Stomach smooth muscle (tissue), 2 donors: Measurements from ENCODE around the gene UNC80.

Experiments used
- H3K27ac ChIP-seq: one replicate; pipeline ENCODE4 v1.7.0; 2013; ENCODE audit warnings: mild to moderate bottlenecking, low read length, inconsistent platforms
- H3K27me3 ChIP-seq, 2 donors: one replicate each; pipeline ENCODE4 v1.7.0; 2013; ENCODE audit warnings: low read length in 2 of 2; ENCODE audit not compliant: insufficient read depth in 2 of 2, control insufficient read depth in 1 of 2
- H3K36me3 ChIP-seq, 2 donors: one replicate each; pipeline ENCODE4 v1.7.0; 2013; ENCODE audit warnings: low read length in 2 of 2; ENCODE audit not compliant: control insufficient read depth in 2 of 2, insufficient read depth in 2 of 2
- H3K4me1 ChIP-seq: one replicate; pipeline ENCODE4 v1.7.0; 2013; ENCODE audit warnings: low read length; ENCODE audit not compliant: control insufficient read depth, insufficient read depth
- H3K4me3 ChIP-seq, 2 donors: one replicate each; pipeline ENCODE4 v1.7.0; 2013; ENCODE audit warnings: low read length in 2 of 2
- H3K9ac ChIP-seq, 2 donors: one replicate each; pipeline ENCODE4 v1.7.0; 2013; ENCODE audit warnings: low read length in 2 of 2, mild to moderate bottlenecking in 1 of 2
- H3K9me3 ChIP-seq, 2 donors: one replicate each; pipeline ENCODE4 v1.7.0; 2013; ENCODE audit warnings: low read length in 2 of 2; ENCODE audit not compliant: control insufficient read depth in 2 of 2
- donor health status: healthy.
- donor health status: Pancreatic carcinoma.

The UNC80 gene

DNA sequence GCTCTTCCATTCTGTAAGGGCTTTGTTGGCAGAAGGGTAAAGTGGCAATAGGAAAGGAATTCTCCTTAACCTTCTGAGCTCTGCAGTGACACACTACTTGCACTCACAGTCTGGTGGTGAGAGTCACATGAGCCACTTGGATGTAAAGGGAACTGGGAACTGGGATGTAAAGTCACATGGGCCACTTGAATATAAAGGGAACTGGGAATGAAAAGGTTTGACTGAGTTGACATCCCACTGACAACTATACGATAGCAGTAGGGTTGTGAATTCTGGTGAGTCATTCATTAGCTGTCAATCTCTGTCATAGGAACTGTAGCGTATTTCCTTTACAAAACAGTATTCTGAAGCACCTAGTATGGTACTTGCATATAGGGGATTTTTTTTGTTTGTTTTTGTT, 236.3 kb downstream of the UNC80 start:
- H3K27ac ChIP-seq = no peak overlapping the region

DNA sequence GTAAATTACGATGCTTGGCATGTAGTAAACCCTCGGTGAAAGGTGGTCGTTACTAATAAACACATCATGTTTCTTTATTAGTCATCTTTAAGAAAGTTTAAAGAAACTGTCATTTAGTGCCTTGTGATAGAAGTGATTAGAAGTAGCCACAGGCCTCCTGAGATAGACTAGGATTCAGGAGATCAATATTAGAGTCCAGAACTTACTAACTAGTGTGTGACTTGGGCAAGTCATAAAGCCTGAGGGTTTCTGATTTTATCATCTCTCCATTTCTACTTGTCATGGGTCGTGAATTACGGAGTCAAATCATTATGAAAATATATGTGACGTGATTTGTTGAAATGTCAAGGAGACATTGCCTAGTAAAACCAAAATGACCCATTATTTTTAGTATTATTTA, 237.5 kb downstream of the UNC80 start:
- Histone ChIP-seq H3K27me3 (no peaks in the 10 kb centered on the region), H3K4me1 (no peaks in the 10 kb centered on the region), H3K9me3 (no peaks in the 10 kb centered on the region), H3K4me3 (no peak overlapping the region), H3K9ac (no peak overlapping the region), H3K36me3 (peaks cover 0 to 7% of the 10 kb centered on the region in 2 donors), H3K27ac (no peak overlapping the region)

More for the DNA sequence above, 236.3 kb downstream of the UNC80 start:
- Histone ChIP-seq H3K9me3 (no peaks in the 10 kb centered on the region), H3K9ac (no peak overlapping the region), H3K27me3 (no peaks in the 10 kb centered on the region), H3K36me3 (peaks cover 0 to 7% of the 10 kb centered on the region in 2 donors), H3K4me1 (peaks cover 5% of the 10 kb centered on the region), H3K4me3 (no peak overlapping the region)

DNA sequence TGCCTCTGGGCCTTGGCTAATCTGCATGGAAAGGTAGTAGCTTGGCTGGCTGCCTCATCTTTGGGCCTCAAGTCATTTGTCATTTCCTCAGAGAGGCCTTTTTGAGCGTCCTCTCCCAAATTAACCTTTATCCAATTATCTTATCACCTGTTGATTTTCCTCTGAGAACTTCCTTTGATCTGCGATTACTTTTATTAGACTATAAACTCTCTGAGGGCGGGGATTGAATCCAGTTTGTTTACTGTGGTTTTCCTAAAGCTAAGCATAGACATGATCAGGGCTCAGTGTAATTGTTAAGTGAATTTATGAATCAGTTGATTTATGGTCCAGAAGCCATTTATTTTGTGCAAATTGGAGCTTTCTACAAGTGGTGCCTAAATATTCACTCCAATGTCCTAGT, 238.3 kb downstream of the UNC80 start:
- H3K4me1 ChIP-seq = no peaks in the 10 kb centered on the region
- no peaks in the 10 kb centered on the region for H3K27me3 ChIP-seq
- H3K9me3 ChIP-seq = no peaks in the 10 kb centered on the region
- H3K4me3 ChIP-seq = no peak overlapping the region
- H3K9ac ChIP-seq = no peak overlapping the region
- peaks cover 2 to 9% of the 10 kb centered on the region in 2 donors for H3K36me3 ChIP-seq
- no peak overlapping the region for H3K27ac ChIP-seq

- Histone ChIP-seq H3K4me3 (no peak overlapping the region), H3K9ac (no peak overlapping the region), H3K36me3 (peaks cover 22 to 36% of the 10 kb centered on the region in 2 donors)
Measured at GRCh38 chr2:210020138-210020537, 248.5 kb downstream of the UNC80 start.

GRCh38 chr2:210022824-210023223, 251.2 kb downstream of the UNC80 start:
- no peak overlapping the region for H3K9ac ChIP-seq
- no peaks in the 10 kb centered on the region for H3K4me1 ChIP-seq
- no peaks in the 10 kb centered on the region for H3K27me3 ChIP-seq
- H3K27ac ChIP-seq = no peak overlapping the region
- no peaks in the 10 kb centered on the region for H3K9me3 ChIP-seq
- peaks cover 8 to 19% of the 10 kb centered on the region in 2 donors for H3K36me3 ChIP-seq
- no peak overlapping the region for H3K4me3 ChIP-seq

More at GRCh38 chr2:210020138-210020537, 248.5 kb downstream of the UNC80 start:
- Histone ChIP-seq H3K9me3 (no peaks in the 10 kb centered on the region), H3K27ac (no peak overlapping the region), H3K4me1 (peaks cover 2% of the 10 kb centered on the region), H3K27me3 (no peaks in the 10 kb centered on the region)

DNA sequence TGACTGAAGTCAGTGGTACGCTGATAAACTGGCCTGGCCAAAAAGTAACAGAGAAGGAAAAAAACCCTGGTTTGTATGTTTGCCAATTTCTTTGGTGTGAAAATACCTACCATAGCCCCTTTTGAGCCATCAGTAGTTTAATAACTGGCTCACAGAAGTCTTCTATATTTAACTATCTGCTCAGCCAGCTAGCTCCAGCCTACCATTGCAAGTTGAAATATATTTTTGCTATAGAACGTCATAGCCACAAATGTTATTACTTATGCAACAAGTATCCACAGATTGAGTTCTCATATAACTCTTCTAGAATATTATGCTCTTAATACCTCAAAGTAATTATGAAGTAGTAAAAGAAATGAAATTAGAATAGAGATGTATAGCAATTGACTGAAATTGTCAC, 256.0 kb downstream of the UNC80 start:
- H3K9me3 ChIP-seq = no peaks in the 10 kb centered on the region
- peaks cover 3 to 10% of the 10 kb centered on the region in 2 donors for H3K36me3 ChIP-seq
- no peak overlapping the region for H3K27ac ChIP-seq
- no peak overlapping the region for H3K9ac ChIP-seq
- no peaks in the 10 kb centered on the region for H3K27me3 ChIP-seq
- no peaks in the 10 kb centered on the region for H3K4me1 ChIP-seq
- H3K4me3 ChIP-seq = no peak overlapping the region

- Histone ChIP-seq H3K9me3 (no peaks in the 10 kb centered on the region), H3K27ac (no peak overlapping the region)
Measured at GRCh38 chr2:210028178-210028577, 256.5 kb downstream of the UNC80 start.

DNA sequence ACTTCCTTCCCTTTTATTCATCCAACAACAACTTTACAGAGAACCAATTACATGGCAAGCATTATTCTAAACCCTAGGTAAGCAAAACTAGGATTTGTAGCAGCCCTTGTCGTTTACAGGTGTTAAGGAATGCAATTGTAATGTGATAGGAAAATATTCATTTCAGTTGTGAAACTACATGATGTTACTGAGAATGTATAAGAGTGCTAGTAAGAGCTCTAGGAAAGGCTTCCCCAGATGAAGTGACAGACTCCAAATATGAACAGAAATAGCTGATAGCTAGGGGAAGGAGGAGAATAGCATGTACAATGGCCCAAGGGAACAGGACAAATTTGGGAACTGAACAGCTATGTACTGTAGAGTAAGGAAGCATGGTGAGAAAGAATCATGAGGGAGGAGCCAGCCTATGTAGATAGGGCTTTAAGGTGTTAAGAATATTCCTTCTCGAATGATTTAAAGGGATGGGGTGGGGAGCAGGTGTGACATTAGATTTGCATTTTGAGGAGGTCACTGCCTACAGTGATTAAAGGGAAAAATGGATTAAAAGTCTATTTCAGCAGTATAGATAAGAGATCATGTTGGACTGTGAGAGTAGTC, 262.6 kb downstream of the UNC80 start:
- no peaks in the 10 kb centered on the region for H3K27me3 ChIP-seq
- H3K27ac ChIP-seq = no peak overlapping the region
- H3K4me1 ChIP-seq = no peaks in the 10 kb centered on the region
- peaks cover 0 to 3% of the 10 kb centered on the region in 2 donors for H3K36me3 ChIP-seq
- no peak overlapping the region for H3K4me3 ChIP-seq
- no peak overlapping the region for H3K9ac ChIP-seq
- no peaks in the 10 kb centered on the region for H3K9me3 ChIP-seq

More at GRCh38 chr2:210028178-210028577, 256.5 kb downstream of the UNC80 start:
- H3K4me1 ChIP-seq = no peaks in the 10 kb centered on the region
- H3K27me3 ChIP-seq = no peaks in the 10 kb centered on the region
- no peak overlapping the region for H3K9ac ChIP-seq
- H3K36me3 ChIP-seq = peaks cover 3 to 10% of the 10 kb centered on the region in 2 donors
- no peak overlapping the region for H3K4me3 ChIP-seq

DNA sequence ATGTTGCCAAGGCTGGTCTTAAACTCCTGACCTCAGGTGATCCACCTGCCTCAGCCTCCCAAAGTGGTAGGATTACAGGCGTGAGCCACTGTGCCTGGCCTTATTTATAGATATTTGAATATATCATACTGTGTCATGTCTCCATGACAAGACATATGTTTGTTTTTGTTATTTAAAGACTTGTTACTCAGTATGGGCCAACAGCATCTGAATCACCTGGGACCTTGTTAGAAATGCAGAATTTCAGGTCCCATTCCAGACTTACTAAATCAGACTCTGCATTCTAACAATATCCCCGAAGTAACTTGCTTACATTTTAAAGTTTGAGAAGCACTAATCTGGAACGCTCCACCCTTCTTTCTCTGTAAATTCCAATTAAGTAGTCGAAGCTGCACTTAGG, 264.0 kb downstream of the UNC80 start:
- peaks cover 0 to 3% of the 10 kb centered on the region in 2 donors for H3K36me3 ChIP-seq
- H3K27ac ChIP-seq = no peak overlapping the region
- no peak overlapping the region for H3K4me3 ChIP-seq
- H3K9me3 ChIP-seq = no peaks in the 10 kb centered on the region
- H3K4me1 ChIP-seq = no peaks in the 10 kb centered on the region
- H3K9ac ChIP-seq = no peak overlapping the region
- H3K27me3 ChIP-seq = no peaks in the 10 kb centered on the region

DNA sequence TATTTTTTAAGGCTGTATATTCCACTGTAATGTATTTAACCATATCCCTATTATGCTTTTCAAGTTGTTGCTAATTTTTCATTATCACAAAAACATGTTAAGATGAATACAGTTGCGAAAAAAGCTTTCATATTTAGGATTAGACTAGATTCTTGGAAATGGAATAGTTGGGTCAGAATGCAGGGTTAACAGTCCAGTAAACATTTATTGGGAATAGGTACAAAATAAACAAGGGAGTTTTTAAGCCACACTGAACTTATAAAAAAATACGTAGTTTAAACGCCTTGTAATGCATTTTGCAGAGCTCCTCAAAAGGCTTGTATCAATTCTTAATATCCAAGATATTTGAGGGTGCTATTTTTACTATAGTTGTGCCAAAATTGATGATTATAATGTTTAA, 266.4 kb downstream of the UNC80 start:
- Histone ChIP-seq H3K9ac (no peak overlapping the region), H3K36me3 (peaks cover 0 to 5% of the 10 kb centered on the region in 2 donors), H3K4me3 (no peak overlapping the region), H3K27me3 (no peaks in the 10 kb centered on the region), H3K9me3 (no peaks in the 10 kb centered on the region), H3K27ac (no peak overlapping the region), H3K4me1 (no peaks in the 10 kb centered on the region)

DNA sequence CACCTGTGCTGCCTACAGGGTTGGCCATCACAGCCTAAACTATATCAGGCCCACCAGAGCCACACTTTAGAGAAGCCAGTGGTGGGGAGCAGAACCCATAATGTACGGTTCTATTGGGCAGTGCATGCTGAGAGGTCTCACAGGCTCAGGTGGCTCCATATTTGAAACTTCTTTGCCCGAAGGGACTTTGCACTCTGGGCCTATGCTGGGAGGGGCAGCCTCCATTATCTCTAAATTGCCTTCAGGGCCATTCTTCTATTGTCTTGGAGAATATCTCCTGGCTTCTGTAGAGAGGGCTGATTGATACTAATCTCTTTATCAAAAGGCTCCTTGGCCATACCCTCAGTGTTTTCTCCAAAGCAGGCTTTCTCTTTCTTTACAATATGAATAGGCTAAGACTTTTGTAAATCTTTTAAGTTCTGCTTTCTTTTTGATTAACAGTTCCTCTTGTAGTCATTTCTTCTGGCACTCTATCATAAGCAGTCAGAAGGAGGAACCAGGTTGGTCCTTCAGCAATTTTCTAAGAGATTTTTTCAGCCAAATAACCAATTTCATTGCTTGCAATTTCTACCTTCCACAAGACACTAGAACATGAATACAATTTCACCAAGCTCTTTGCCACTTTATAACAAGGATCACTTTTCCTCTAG, 275.3 kb downstream of the UNC80 start:
- Histone ChIP-seq H3K9me3 (no peaks in the 10 kb centered on the region), H3K9ac (no peak overlapping the region), H3K27me3 (no peaks in the 10 kb centered on the region), H3K36me3 (peaks cover 0 to 1% of the 10 kb centered on the region in 2 donors), H3K4me3 (no peak overlapping the region), H3K4me1 (no peaks in the 10 kb centered on the region), H3K27ac (no peak overlapping the region)
